ENCODE data around the gene SAMD10. TPM values are rescaled to one million over a fixed set of nuclear protein-coding genes. Genes with fewer than 3 reads are reported as not detected.

Gene SAMD10
- total RNA-seq, 4 donors from 2014 or later = 1.1 to 6.4 (median 5.0) TPM

DNA sequence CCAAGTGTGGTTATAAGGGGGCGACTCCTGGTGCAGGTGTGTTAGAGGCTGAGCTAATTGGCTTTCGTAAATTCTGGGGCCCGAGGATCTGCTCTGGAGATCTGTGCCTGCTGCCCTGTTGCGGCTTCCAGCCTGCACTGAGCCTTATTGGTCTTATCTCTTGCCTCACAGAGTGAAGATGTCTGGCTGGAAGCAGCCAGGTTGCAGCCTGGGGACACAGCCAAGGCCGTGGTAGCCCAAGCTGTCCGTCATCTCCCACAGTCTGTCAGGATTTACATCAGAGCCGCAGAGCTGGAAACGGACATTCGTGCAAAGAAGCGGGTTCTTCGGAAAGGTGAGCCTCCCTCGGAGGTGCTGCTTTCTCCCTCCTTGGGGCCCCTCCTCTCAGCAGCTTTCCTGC, 21.5 kb upstream of the SAMD10 start:
- TF ChIP-seq, protein P1, sequence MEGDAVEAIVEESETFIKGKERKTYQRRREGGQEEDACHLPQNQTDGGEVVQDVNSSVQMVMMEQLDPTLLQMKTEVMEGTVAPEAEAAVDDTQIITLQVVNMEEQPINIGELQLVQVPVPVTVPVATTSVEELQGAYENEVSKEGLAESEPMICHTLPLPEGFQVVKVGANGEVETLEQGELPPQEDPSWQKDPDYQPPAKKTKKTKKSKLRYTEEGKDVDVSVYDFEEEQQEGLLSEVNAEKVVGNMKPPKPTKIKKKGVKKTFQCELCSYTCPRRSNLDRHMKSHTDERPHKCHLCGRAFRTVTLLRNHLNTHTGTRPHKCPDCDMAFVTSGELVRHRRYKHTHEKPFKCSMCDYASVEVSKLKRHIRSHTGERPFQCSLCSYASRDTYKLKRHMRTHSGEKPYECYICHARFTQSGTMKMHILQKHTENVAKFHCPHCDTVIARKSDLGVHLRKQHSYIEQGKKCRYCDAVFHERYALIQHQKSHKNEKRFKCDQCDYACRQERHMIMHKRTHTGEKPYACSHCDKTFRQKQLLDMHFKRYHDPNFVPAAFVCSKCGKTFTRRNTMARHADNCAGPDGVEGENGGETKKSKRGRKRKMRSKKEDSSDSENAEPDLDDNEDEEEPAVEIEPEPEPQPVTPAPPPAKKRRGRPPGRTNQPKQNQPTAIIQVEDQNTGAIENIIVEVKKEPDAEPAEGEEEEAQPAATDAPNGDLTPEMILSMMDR (IDR thresholded peaks at IDR 0.05) = no peak
- TF ChIP-seq POLR2A (IDR thresholded peaks at IDR 0.05) = no peak

DNA sequence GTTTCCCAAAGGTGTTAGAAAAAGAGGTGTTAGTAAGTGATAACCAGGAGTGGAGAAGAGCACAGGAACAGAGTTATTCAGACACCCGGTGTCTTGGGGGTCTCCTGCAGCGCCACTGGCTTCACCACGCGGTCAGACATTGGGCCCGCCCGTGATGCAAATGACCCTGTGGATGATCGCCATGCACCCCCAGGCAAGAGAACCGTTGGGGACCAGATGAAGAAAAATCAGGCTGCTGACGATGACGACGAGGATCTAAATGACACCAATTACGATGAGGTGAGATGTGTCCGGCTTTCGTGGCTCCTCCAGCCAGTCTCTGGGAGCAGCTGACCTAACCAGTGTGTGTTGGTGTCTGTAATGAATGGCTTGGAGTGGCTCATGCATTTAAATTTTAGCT, 3.5 kb upstream of the SAMD10 start:
- H3K4me1 ChIP-seq = peaks cover 24 to 26% of the 10 kb centered on the region in 2 donors
- intact Hi-C loops (cut with DNase I) = no loop called here
- 92 to 94% methylated on average over 14 of the region's 14 CpGs for WGBS, 2 donors

More for the DNA sequence above, 21.5 kb upstream of the SAMD10 start:
- H3K36me3 ChIP-seq = peaks cover 75 to 82% of the 10 kb centered on the region in 2 donors
- intact Hi-C loops (cut with DNase I) = no loop called here
- H3K27me3 ChIP-seq = no peaks in the 10 kb centered on the region
- no peak for DNase-seq
- H3K4me3 ChIP-seq (replicated peaks in 1 of 3) = no peak overlapping the region
- H3K4me1 ChIP-seq = no peaks in the 10 kb centered on the region
- no peaks in the 10 kb centered on the region for H3K9me3 ChIP-seq
- 91 to 96% methylated on average over 11 to 12 of the region's 12 CpGs for WGBS, 2 donors
- H3K27ac ChIP-seq = no peak overlapping the region

DNA sequence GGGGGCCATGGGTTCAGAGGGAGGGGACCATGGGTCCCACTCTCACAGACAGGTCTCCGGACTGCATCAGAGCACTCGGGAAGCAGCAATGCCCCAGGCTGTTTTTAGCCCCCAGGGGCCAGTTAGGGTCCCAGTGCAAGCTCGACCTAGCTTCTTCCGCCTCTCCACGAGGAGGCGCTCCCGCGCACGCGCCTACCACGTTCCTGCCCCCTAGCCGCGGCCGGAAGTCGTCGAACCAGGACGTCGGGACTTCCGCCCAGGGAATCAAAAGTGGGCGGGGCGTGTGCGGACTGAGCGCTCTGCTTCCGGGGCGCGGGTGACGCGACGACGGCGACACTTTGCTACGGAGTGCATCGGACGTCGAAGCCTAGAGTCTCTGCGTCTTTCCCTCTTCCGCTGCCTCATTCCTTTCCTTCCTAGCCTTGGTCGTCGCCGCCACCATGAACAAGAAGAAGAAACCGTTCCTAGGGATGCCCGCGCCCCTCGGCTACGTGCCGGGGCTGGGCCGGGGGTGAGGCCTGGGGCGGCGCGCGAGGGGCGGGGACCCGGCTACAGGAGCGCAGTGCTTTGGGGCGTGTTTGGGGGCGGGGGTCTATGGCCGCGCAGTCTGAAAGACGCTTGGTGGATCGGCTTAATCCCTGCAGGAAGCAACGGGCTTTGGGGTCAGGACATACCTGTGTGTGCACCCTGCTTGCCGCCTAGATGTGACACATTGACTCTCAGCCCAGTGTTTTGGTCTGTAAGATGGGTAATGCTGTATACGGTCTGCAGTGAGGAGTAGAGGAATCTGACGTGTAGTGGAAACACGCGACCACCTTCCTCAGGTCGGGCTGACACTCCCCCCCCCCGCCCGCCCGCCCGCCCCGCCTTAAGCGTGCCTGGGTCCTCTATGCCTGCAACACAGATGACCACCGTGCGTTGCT, 1.6 kb upstream of the SAMD10 start, which contains the start of gene PRPF6:
Gene PRPF6 (plus strand): TSS at position 327 of the 923 bp plus-strand sequence. CDS start 114 bp downstream, at position 441.
- peak within 1 kb of the TSS; percentile 16 to 98 (median 75) for H3K4me3 ChIP-seq (replicated peaks in 1 of 3)
- intact Hi-C loops (cut with DNase I) = no loop called here
- H3K36me3 ChIP-seq = peaks cover 23% of the 10 kb centered on the region in 2 donors
- H3K27ac ChIP-seq = peak within 1 kb of the TSS; percentile 20 to 86 (median 66)
- H3K27me3 ChIP-seq = no peaks in the 10 kb centered on the region
- TF ChIP-seq, protein P1 (IDR thresholded peaks at IDR 0.05) = peak; percentile 32 to 84 (median 62)
- peak in 1 of 2 donors; percentile 75 for TF ChIP-seq POLR2A (IDR thresholded peaks at IDR 0.05)
- DNase-seq = peak; percentile 94 to 96
- 0 to 1% methylated on average over 34 to 65 of the region's 75 CpGs for WGBS, 2 donors
- H3K4me1 ChIP-seq = peaks cover 24 to 26% of the 10 kb centered on the region in 2 donors
- no peaks in the 10 kb centered on the region for H3K9me3 ChIP-seq

More for the DNA sequence above, 3.5 kb upstream of the SAMD10 start:
- H3K36me3 ChIP-seq = peaks cover 29 to 34% of the 10 kb centered on the region in 2 donors
- no peak for TF ChIP-seq POLR2A (IDR thresholded peaks at IDR 0.05)
- TF ChIP-seq, protein P1 (IDR thresholded peaks at IDR 0.05) = no peak
- no peaks in the 10 kb centered on the region for H3K27me3 ChIP-seq
- H3K27ac ChIP-seq = no peak overlapping the region
- H3K4me3 ChIP-seq (replicated peaks in 1 of 3) = no peak overlapping the region
- DNase-seq = no peak
- no peaks in the 10 kb centered on the region for H3K9me3 ChIP-seq

DNA sequence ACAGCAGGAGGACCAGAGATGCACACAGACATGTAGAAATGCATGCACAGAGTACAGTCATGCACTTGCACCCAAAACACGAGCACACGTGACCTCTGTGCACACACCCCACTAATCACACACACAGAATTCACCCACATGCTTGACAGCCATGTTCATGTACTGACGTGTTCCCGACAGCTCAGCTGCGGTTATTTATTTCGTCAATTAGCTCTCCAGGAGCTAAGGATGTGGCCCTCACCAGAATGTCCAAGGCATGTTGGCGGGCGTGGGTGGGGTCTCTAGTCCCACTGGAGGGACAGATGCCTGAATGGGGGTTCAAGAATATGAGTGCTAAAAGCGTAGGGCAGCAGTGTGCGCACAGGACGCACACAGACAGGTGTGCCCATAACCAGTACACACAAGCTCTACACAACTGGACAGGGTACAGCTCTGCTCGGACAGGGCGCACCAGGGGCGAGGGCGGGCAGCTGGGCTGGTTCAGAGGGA, 919 bp upstream of the SAMD10 start:
- Histone ChIP-seq H3K27ac (peak overlapping the region; percentile 20 to 66 (median 41)), H3K27me3 (no peaks in the 10 kb centered on the region), H3K36me3 (peaks cover 17 to 19% of the 10 kb centered on the region in 2 donors), H3K4me1 (peaks cover 24 to 26% of the 10 kb centered on the region in 2 donors), H3K4me3 (replicated peaks in 1 of 3) (peak overlapping the region in 2 of 3 donors; percentile 16 to 68), H3K9me3 (no peaks in the 10 kb centered on the region)
- intact Hi-C loops (cut with DNase I) = no loop called here
- DNase-seq = no peak
- WGBS, 2 donors = 68 to 76% methylated on average over 12 to 14 of the region's 15 CpGs
- TF ChIP-seq, protein P1 (IDR thresholded peaks at IDR 0.05) = no peak
- no peak for TF ChIP-seq POLR2A (IDR thresholded peaks at IDR 0.05)

DNA sequence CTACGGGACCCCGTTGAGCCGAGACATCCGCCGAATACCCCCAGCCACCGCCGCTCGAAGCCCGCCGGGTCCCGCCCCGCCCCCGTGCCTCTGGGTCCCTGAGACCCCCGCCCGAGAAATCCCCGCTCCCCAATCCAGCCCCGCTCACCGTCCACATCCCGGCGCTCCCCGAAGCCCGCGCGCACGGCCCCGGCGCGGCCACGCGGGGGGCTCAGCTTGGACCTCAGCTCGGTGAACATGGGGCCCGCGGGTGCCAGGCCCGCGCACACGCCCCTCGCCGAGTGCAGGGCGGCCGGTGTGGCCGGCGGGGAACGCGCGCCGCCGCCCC, 249 bp downstream of the SAMD10 start:
- Histone ChIP-seq H3K27me3 (no peaks in the 10 kb centered on the region), H3K27ac (peak overlapping the region in 1 of 3 donors; percentile 59), H3K4me1 (peaks cover 24 to 26% of the 10 kb centered on the region in 2 donors), H3K4me3 (replicated peaks in 1 of 3) (peak overlapping the region; percentile 45 to 75 (median 49)), H3K36me3 (peaks cover 5 to 7% of the 10 kb centered on the region in 2 donors), H3K9me3 (no peaks in the 10 kb centered on the region)
- WGBS, 2 donors = 0 to 4% methylated on average over 5 of the region's 47 CpGs
- TF ChIP-seq POLR2A (IDR thresholded peaks at IDR 0.05) = no peak
- TF ChIP-seq, protein P1 (IDR thresholded peaks at IDR 0.05) = no peak
- DNase-seq = no peak
- intact Hi-C loops (cut with DNase I) = no loop called here

Data from thyroid gland (tissue), 4 donors.